ENCODE measurements around the gene GABRB3.
A peak's percentile ranks its signal among the peaks of the same experiment; 100 is the strongest.

Gene GABRB3

DNA sequence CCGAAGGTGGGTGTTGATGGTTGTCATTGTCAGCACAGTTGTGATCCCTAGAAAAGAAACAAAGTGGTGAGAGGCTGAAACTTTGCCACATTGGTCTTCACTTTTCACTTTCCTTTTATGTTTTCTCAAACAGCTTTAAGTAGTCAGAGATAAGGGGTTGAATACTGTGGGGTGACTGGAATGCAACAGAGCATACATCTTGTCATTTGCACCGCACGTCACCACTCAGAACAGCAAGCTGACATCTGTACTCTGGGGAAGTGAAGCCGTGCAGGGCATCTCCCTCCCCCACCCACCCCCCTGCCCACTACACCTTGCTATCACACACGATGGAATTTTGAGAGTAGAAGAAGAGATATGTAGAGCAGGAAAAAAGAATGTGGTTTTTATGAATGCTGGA lies 211.7 kb downstream of the GABRB3 start:
- TF ChIP-seq, protein P1, sequence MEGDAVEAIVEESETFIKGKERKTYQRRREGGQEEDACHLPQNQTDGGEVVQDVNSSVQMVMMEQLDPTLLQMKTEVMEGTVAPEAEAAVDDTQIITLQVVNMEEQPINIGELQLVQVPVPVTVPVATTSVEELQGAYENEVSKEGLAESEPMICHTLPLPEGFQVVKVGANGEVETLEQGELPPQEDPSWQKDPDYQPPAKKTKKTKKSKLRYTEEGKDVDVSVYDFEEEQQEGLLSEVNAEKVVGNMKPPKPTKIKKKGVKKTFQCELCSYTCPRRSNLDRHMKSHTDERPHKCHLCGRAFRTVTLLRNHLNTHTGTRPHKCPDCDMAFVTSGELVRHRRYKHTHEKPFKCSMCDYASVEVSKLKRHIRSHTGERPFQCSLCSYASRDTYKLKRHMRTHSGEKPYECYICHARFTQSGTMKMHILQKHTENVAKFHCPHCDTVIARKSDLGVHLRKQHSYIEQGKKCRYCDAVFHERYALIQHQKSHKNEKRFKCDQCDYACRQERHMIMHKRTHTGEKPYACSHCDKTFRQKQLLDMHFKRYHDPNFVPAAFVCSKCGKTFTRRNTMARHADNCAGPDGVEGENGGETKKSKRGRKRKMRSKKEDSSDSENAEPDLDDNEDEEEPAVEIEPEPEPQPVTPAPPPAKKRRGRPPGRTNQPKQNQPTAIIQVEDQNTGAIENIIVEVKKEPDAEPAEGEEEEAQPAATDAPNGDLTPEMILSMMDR (IDR thresholded peaks at IDR 0.05; ENCODE audit: insufficient read depth, low read depth, low read length, missing control alignments) = no peak
- no peak for DNase-seq (ENCODE audit: low read depth)
- no peak overlapping the region for H3K4me3 ChIP-seq (ENCODE audit: low read length)

DNA sequence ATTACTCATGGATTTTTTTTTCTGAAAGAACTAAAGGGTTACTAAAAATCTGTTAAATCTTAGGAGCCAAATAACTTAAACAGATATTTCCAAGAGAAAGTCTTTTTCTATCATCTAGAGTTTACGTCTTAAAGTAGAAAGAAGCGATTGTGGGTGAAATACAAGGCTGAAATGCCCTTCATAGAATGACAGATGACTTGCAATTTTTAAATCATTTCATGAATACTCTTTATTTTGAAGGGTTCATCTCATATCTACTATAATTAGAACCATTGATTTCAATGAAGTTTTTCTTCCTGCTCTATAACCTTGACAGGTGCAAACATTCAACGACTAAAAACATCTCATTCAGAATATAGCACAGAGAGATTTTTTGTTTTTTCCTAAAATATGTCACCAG lies 217.0 kb downstream of the GABRB3 start:
- H3K4me3 ChIP-seq (ENCODE audit: low read length) = no peak overlapping the region
- TF ChIP-seq, protein P1 (IDR thresholded peaks at IDR 0.05; ENCODE audit: insufficient read depth, low read depth, low read length, missing control alignments) = no peak
- DNase-seq (ENCODE audit: low read depth) = no peak

DNA sequence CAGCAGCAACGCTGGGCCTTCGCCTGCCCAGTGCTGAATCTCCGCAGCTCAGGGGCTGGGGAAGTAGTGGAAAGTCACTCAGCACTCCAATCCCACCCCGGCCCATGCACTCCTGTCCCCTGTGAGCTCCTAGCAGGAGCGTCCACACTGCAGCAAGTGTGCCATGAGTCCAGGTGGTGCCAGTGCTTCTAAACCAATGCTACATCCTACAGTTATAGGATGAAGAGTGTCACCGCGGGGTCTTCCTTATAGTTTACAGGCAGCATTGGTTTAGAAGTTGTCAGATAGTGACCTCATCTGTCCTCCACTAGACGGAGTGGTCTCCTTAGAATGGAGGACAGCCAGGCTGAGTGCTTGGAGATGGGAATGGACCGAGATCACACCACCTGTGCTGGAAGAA lies 221.4 kb downstream of the GABRB3 start:
- H3K4me3 ChIP-seq (ENCODE audit: low read length) = no peak overlapping the region
- TF ChIP-seq, protein P1 (IDR thresholded peaks at IDR 0.05; ENCODE audit: insufficient read depth, low read depth, low read length, missing control alignments) = no peak

DNA sequence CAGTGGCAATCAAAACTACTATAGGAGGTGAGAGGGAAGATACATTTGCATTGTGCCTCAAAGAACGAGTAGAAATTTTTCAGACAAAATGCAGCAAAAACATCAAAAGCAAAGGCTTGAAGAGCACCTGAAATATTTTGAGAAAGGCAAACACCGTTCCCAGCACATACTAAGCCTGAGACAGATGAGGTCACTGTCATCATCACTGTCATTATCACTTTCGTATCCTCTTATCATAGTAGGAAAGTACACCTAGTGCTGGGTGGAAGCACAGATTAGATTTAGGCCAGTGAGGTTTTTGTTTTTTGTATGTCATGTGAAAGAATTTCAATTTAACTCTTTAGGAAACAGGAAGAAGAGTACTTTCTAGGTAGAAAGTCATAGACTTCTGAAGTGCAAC lies 222.0 kb downstream of the GABRB3 start:
- DNase-seq (ENCODE audit: low read depth) = no peak
- TF ChIP-seq, protein P1 (IDR thresholded peaks at IDR 0.05; ENCODE audit: insufficient read depth, low read depth, low read length, missing control alignments) = no peak

More for the DNA sequence above, 221.4 kb downstream of the GABRB3 start:
- DNase-seq (ENCODE audit: low read depth) = no peak

DNA sequence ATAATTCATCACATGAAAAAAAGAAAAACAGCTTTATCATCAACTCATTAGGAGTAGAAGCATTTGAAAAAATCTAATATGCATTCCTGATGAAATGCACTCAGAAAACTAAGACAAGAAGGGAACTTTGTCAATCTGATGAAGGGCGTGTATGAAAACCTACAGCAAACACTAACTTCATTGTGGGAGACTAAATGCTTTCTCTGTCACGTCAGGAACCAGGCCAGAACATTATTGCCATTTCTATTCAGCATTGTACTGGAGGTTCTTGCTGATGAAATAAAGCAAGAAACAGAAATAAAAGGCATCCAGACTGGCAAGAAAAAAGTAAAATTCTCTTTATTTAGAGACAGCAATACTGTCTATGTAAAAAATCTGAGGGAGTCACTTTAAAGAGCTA lies 235.2 kb downstream of the GABRB3 start:
- TF ChIP-seq, protein P1 (IDR thresholded peaks at IDR 0.05; ENCODE audit: insufficient read depth, low read depth, low read length, missing control alignments) = no peak
- no peak overlapping the region for H3K4me3 ChIP-seq (ENCODE audit: low read length)

More for the DNA sequence above, 222.0 kb downstream of the GABRB3 start:
- H3K4me3 ChIP-seq (ENCODE audit: low read length) = no peak overlapping the region

DNA sequence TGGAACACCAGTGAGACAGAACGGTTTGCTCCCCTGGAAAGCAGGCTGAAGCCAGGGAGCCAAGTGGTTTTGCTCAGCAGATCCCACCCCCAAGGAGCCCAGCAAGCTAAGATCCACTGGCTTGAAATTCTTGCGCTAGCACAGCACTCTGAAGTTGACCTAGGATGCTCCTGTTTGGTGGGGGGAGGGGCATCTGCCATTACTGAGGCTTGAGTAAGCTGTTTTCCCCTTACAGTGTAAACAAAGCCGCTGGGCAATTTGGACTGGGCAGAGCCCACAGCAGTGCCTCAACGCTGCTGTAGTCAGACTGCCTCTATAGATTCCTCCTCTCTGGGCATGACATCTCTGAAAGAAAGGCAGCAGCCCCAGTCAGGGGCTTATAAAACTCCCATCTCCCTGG lies 241.4 kb downstream of the GABRB3 start:
- H3K4me3 ChIP-seq (ENCODE audit: low read length) = no peak overlapping the region
- TF ChIP-seq, protein P1 (IDR thresholded peaks at IDR 0.05; ENCODE audit: insufficient read depth, low read depth, low read length, missing control alignments) = no peak
- no peak for DNase-seq (ENCODE audit: low read depth)

More for the DNA sequence above, 235.2 kb downstream of the GABRB3 start:
- no peak for DNase-seq (ENCODE audit: low read depth)

DNA sequence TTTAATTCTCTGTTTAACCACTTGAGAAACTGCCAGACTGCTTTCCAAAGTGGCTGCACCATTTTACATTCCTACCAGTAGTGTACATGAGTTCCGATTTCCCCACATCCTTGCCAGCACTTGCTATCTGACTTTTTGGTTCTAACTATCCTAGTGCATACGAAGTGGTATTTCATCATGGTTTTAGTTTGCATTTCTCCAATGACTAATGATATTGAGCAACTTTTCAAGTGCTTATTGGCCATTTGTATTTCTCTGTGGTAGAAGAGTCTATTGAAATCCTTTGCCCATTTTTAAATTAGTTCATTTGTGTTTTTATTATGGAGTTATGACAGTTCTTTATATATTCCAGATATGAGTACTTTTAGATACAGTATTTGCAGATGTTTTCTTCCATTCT lies 247.8 kb downstream of the GABRB3 start:
- TF ChIP-seq, protein P1 (IDR thresholded peaks at IDR 0.05; ENCODE audit: insufficient read depth, low read depth, low read length, missing control alignments) = no peak
- no peak overlapping the region for H3K4me3 ChIP-seq (ENCODE audit: low read length)
- peak; percentile 2 for DNase-seq (ENCODE audit: low read depth)
